GM18867 (cell line): ENCODE data around the gene AFDN.

Experiments
- ATAC-seq: cut with Tn5 transposase; IDR thresholded peaks from one replicate; pipeline ENCODE4 v1.9.1; 2021; ENCODE audit warnings: mild to moderate bottlenecking, moderate library complexity; ENCODE audit not compliant: unreplicated experiment

The AFDN gene

DNA sequence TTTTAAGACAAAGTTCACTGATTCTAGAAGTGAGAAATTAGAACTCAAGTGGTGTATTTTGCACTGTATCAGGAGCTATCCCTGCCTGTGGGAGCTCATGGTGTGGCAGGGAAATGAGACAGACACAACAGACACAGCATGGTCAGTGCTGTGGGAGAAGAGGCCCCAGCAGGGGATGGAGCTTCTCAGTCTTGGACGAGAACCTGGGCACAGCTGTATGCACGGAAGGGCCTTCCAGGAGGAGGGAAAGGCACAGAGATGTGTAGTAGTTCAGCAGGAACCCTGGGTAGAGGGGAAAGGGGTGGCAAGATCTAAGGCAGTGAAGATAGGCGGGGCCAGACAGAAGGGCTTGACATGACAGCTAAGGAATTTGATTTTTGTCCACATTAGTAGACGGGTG is 122.0 kb downstream of the AFDN start:
- no peak for ATAC-seq

DNA sequence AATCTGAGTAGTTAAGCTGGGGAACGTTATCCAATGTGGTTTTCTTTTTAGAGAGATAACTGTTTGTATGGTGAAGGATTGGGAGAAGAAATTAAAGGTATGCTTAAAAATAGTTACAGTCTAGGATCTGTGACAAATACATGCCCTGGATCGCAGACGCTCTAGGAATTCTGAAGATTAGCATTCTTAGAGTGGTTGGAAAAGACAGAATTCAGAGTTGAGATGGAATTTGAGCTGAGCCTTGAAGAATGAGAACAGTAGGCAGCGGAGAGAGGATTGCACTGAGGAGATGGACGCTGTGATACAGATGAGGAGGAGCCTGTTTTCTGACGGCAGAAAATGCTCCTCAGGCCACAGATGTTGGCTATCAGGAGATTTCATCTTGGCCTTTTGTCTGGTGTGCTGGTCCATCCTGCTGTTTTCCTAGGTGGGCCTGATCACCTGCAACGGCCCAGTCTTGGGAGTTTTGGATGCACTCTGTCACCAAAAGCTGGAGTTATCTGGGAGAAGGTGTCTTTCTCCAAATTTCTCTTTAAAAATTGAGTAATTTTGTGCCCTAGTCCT is 122.5 kb downstream of the AFDN start:
- no peak for ATAC-seq

DNA sequence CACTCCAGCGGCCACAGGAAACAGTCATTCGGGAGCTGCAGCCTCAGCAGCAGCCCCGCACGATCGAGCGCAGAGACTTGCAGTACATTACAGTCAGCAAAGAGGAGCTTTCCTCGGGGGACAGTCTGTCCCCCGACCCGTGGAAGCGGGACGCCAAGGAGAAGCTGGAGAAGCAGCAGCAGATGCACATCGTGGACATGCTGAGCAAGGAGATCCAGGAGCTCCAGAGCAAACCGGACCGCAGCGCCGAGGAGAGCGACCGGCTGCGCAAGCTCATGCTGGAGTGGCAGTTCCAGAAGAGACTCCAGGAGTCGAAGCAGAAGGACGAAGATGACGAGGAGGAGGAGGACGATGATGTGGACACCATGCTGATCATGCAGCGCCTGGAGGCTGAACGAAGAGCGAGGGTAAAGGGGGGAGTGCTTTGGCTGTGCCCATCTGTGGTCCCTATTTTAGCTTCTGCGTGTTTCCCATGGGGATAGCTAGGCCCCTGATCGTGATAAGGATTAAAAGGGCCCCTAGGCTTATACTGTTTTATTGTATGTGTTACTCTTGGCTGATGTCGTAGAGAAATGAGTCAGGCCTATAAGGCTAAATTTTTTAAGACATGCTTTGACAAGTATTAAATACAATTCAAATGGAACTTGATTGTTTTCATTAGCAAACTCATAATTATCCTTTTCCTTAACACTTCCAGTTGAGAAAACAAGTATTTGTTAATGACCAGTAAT is 125.2 kb downstream of the AFDN start:
- no peak for ATAC-seq

DNA sequence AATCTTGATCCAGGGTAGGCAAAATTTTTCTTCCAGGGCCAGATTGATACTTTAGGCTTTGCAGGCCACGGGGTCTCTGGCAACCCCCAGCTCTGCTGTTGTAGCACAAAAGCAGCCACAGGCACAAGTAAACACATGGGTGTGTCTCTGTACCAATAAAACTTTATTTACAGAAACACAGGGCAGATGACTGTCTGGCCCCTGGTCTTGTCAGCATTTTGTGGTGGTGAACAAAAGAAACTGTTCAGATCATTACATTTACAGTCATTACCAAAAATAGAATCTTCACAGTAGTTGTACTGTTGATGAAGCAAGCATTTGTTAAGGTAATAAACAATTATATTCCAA is 125.8 kb downstream of the AFDN start:
- ATAC-seq: no peak

DNA sequence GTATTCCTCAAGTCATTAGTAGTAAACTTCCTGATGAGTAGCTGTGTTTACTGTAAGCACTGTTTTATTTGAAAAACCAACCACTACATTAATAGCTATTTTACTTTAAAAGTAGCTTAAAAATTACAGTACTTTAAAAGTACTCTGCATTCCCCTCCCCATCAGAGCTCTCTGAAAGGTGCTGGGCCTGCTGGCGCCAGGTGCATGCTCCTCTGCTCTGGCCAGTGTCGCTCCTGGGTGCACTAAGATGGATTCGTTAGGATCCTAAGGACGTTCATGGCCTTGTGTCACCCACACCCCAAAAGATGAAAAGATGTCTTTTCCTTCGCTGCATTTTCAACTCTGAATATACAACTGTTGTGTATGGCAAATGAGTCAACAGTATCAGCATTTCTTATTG is 126.8 kb downstream of the AFDN start:
- ATAC-seq: no peak

DNA sequence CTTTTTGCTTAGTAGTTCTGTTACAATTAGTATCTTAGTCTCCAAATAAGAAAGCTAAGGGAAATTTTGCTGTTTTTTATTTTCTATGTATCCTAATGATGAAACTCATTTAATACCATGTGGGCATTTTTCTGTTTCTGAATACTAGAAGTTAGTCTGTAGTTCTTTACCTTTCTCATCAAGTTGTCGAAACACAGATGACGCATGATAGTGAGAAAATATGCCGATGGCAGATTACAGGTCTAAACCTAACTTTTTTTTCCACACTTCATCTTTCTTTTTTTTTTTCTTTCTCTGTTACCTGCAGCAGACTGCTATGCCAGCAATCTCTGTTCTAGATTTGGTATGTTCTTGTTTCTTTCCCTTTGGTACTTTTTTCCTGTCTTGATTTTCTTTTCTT is 127.4 kb downstream of the AFDN start:
- no peak for ATAC-seq

DNA sequence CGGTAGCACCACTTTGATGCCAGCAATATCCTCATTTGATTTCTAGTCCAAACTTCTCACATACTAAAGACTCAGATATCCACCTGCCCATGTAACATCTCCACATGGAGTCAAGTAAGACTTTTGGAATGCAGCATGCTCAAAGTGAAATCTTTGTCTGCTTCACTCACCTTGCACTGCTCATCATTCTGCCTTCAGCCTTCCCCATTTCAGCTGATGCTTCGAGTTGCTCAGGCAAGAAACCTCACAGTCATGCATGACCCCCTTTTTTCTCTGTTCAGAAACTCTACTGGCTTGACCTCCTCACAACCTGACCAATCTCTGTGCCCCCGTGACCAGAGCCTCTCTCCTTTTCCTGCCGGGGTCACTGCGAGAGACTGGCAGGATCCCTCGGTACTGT is 129.8 kb downstream of the AFDN start:
- no peak for ATAC-seq

DNA sequence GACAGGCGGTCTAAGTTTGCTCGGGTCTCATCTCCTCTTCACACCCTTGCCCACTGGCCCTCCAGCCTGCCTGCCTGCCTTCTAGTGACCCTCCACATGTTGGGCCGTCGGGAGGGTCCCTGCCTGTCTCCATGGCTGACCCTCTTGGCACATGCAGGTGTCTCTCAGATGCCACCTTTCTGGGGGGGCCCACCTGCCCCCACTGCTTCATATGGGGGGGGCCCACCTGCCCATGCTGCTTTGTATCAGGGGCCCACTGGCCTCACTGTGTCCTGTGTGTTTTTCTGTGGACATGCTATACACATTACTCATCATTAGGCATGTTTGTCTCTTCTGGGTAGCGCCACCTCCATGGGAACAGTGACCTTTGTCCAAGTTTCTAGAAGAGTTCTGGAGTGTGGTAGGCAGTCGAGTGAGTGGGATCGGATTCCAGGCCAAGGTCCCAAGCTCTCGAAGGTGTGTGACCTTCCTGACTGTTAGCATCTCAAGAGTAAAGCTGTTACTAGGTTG is 130.3 kb downstream of the AFDN start:
- ATAC-seq: no peak

DNA sequence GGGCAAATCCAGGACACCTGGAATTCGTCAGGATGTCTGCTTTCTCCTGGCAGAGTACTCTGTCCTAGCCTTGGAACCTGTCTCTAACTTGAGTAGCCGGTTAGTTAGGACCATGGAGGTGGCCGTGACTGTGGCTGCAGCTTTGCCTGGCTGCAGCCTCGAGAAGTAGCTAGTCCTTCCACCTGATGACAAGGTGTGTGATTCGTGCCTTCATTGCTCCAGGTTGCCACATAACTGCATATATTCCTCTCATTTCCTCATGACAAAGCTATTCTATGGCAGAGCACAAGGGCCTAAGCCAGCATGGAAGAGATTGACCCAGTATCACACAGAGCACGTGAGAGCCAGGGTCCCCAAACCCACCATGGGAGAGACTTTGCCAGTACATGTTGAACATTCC is 130.9 kb downstream of the AFDN start:
- no peak for ATAC-seq

DNA sequence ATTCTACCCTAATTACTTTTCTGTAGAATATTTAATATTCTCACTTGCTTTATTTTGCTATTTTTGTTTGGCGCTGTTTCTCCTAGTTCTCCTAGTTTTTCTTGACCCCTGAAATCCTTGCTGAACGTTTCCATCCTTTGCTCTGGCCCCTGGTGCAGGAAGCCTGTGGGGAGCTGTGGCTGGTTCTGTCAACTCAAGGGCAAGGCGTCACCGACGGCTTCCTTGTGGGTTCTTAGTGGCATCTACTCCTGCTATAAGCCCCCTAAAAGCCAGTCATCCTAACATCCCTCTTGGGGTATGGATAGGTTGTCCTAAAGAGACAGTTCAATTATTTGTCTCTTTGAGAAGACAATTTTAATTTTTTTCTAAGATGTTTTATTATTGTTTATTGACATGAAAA is 133.9 kb downstream of the AFDN start:
- no peak for ATAC-seq

DNA sequence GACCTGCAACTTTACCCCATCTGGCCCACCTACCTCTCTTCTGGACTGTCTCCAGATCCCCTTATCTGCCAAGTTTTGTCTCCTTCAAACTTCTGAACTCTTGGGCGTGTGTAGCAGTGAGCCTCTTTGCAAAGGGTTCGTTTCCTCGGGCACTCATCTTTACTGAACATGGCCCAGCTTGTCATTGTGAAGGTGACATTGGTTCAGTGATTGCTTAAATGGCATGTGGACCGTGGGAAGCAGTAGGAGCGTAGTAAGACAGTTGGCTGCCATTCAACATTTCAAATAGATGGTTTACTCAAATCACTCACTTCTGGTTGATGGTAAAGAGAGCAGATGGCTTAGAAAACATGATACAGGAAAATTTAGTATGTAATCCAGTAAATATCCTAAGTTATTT is 136.0 kb downstream of the AFDN start:
- no peak for ATAC-seq

DNA sequence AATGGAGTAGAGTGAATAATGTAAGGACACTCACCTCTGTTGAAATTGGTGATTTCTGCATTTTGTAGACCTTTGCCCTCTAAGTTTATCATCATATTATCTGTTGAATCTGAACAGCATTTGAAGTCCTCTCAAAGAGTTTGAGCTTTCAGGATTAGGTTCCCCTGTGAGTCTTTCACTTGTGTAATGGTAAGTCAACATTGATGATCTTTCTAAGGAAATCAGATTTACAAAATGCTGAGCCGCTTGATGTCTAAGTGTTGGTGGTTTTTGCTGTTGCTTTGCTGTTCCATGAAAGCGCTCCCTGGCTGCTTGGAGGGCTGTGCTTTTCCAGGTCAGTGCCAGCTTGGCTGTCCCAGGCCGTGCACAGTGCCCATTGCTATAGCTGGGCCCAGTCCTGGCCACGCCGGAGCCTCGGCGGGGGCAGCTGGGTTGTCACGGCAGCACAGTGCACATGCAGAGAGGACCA is 136.9 kb downstream of the AFDN start:
- ATAC-seq: no peak

DNA sequence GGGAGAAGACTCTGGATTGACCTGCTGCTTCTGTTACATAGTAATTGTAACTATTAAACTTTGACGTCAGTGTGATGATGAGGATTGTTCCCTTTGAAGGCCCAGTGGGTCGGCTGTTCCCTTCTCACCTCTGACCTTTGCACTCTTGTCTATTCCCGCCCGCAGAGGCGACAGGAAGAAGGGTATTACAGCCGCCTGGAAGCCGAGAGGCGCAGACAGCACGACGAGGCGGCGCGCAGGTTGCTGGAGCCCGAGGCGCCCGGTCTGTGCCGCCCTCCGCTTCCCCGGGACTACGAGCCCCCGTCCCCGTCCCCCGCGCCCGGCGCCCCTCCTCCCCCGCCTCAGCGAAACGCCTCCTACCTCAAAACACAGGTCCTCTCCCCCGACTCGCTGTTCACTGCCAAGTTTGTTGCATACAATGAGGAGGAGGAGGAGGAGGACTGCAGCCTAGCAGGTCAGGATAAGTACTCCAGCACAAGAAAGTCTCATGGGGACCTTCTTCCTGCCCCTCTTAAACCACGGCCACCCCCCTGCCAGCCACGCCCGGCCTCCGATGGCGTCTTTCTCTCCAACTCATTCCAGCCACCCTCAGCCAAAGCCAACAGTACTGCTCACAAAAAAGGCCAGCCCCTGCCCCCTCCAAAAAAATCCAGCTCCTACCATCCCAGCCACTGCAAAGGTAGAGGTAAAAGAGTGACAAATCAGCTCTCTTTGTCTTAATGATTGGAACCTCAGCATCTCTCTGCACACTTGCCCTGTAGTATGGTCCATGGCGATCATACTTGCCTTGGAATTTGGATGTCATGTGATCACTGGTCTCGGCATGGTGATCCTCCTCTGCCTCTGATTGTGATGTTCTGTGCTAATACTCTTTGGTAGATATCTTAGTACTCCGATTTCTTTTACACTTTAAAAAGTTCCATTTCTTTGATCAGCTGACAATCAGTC is 139.2 kb downstream of the AFDN start:
- ATAC-seq: no peak

DNA sequence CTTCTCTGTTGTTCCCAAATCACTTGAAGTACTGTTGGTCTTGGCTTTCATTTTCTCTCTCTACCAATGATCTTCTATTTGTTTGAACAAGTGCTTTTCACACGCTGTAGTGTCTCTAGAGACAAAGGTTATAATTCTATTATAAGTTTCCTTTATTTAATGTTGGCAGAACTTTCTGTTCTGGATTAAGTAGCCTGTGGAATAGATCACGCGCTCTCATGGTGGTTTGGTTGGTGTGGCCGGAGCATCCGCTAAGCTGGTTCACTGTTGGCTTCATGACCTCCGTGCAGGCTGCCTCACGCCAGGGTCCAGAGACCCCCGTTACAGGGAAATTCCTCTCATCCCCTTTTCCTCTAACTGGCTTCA is 139.8 kb downstream of the AFDN start:
- no peak for ATAC-seq

DNA sequence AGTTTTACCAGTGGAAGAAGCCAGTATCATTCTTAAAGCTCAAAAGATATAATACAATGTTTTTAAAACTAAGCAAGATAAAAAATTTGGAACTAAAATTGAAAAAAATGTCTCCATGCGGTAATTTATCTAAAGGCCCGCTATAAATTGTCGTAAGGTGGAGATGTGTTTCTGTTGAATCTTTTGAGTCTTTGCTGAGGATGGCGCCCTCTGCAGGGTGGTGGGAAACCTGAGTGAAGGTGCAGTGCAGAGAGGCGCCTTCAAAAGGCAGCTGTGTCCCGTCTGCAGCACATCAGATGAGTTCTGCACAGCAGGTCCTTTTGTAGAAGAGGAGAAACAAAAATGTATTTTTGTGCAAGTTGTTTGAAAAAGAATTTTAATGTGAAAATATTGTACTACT is 141.4 kb downstream of the AFDN start:
- ATAC-seq: no peak

DNA sequence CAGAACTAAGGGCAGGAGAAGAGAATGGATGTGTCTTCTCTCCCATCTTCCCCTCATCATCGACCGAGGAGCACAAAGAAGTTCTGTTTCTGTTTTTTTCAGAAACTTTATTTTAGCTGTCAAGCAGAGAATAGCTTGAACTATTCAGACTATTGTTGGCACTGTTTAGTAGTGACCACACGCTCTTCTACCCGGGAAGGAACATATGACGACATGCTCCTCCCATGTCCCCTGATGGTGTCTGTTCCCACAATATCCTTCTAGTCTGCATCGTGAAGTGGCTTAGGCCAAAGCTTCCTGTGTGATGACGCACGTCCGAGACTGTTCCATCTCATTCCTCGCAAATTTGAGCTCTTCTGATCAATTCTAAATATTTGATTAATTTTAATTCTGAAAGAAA is 143.5 kb downstream of the AFDN start:
- no peak for ATAC-seq

DNA sequence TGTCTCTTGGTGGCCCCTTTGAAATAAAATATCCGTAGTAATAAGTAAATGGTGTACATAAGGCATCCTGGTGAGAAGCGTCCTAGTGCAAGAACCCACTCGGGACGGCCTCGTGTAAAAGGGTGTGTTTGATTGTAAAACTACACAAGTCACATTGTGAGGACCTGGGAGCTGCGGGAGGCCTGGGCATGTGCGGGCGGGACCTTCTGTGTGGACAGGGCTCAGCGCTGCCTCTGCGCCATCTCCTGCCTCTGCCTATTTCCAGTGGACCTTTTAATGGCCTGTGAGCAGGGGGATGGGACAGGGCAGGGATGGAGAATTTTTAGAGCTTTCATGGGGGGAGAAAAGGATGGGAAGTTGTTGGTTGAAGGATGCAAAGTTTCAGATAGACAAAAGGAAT is 145.5 kb downstream of the AFDN start:
- no peak for ATAC-seq

DNA sequence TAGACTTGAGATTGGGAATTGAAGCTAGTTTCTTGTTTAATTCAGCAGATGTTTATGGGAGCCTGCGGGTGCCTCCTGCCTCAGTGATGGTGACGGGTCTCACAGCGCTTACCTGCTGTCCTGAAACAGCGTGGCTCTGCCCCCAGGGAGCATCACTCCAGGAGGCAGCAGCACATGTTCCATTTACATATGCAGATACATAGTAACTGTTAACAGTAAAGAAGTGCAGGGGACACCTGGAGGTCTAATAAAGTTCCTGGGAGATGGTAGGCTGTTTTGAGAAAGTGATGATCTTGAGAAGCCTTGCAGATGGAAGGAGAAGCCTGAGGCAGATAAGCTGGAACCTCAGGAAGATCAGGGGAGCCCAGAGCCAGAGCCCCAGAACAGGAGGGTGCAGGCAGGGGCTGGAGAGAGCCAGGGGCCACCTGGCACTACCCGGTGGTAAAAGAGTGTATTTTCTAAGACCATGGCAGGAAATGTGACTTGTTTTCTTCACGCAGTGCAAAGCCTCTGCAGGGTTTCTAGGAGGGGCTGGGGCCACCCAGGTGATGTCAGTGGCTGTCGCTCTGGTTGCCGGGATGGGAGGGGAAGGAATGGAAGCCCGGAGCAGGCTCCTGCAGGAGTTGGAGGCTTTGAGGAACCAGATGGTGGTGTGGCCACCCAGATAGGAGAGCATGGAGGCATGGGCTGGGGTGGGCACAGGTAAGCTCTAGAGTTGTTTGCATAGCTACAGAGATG is 146.6 kb downstream of the AFDN start:
- no peak for ATAC-seq

DNA sequence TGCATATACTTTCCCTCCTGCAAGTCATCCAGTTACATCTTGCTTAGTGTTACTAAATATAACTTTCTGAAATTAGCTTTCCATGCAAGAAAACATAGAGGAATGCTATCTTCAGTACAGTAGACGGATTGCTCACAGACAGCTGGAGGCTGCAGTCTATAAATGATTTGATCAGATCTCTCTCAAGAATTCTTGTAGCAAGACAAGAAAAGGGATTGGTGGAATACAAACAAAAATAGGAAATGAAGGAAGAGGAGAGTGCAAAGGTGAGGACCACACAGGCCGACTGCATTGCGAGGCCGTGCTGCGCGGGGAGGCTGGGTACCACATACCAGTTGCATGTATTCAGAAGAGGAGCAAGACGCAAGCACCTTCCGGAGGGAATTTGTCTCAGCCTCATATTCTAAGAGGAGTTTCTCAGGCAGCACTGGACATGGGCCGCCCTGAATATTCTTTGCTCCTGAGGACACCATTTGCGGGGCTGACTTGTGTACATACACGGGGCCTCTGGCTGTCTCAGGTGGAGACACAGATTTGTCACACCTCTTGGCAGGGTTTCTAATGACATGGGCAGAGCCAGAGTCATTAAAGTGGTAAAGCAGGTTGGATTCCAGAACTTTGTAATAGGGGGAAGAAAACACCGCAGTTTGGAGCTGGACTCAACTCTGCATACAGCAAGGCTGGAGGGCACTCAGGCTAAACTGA is 148.1 kb downstream of the AFDN start:
- no peak for ATAC-seq

DNA sequence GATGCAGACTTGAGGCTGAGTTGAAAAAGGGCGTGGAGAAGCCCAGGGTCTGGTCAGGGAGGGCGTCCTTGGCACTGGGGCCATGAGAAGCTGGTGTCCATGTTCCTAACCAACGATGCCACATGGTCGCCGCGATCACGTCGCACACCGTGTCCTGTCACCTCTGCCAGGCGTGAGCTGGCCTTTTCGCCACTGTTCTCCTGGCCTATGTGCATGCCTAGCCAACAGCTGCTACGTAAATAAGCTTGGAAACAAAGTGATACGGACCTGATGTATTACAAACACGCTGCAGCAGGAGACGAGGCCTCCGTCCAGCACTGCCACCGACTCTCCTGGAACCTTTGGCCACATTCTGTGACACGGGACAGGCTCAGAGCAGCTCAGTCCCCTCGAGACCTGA is 148.7 kb downstream of the AFDN start:
- ATAC-seq: no peak
